H1 (cell line): ENCODE data around the gene YARS1. TPM values are rescaled to one million over a fixed set of nuclear protein-coding genes. Genes with fewer than 3 reads are reported as not detected.

Experiments
- CTCF ChIA-PET: fragments of 300-600 bp; sonication (Branson Sonifier 250); formaldehyde crosslinking; loops from one replicate; lab custom pipeline; 2021; ENCODE audit not compliant: partially characterized antibody; lab: Charles Lee
- POLR2A ChIA-PET: fragments of 300-600 bp; sonication (Branson Sonifier 250); formaldehyde crosslinking; loops from one replicate; lab custom pipeline; 2021; ENCODE audit warnings: inconsistent platforms; ENCODE audit not compliant: partially characterized antibody; lab: Charles Lee
- DNase-seq, 2 experiments: peaks; one replicate each; pipeline versions ENCODE4 v3.0.0 to v3.0.0-alpha.2; 2010 to 2022; ENCODE audit warnings: low spot score in 2 of 2, low read depth in 1 of 2, mixed read lengths in 1 of 2
- FAIRE-seq: peaks from 2 replicates; lab custom pipeline; 2011; peaks lifted over from hg19 to GRCh38; lab: Jason Lieb, UNC
- H2AFZ ChIP-seq: 2 replicates; pipeline ENCODE4 v1.8.1; 2012; ENCODE audit warnings: low read length, inconsistent platforms
- H2AK5ac ChIP-seq: 2 replicates; pipeline ENCODE4 v1.6.1; 2013; ENCODE audit warnings: low read depth, low read length
- H2BK120ac ChIP-seq: replicated peaks from 2 replicates; pipeline ENCODE3; 2013; ENCODE audit warnings: low read depth, low read length, inconsistent platforms
- H2BK12ac ChIP-seq: 2 replicates; pipeline ENCODE4 v1.6.1; 2013; ENCODE audit warnings: low read depth, low read length
- H2BK15ac ChIP-seq: 2 replicates; pipeline ENCODE4 v1.6.1; 2013; ENCODE audit warnings: low read length
- H2BK20ac ChIP-seq: 2 replicates; pipeline ENCODE4 v1.6.1; 2013; ENCODE audit warnings: low read length
- H2BK5ac ChIP-seq: 2 replicates; pipeline ENCODE4 v1.6.1; 2013; ENCODE audit warnings: low read depth, low read length
- H3K14ac ChIP-seq: 2 replicates; pipeline ENCODE4 v1.6.1; 2013; ENCODE audit warnings: inconsistent platforms; ENCODE audit not compliant: insufficient read length
- H3K18ac ChIP-seq: 2 replicates; pipeline ENCODE4 v1.6.1; 2013; ENCODE audit warnings: low read length; ENCODE audit errors: extremely low read depth
- H3K23ac ChIP-seq: 2 replicates; pipeline ENCODE4 v1.6.1; 2013; ENCODE audit warnings: inconsistent platforms; ENCODE audit not compliant: insufficient read length
- H3K23me2 ChIP-seq: 2 replicates; pipeline ENCODE4 v1.6.1; 2013; ENCODE audit warnings: low read depth, low read length
- H3K27ac ChIP-seq: 2 replicates; pipeline ENCODE4 v1.6.1; 2011; ENCODE audit warnings: low read depth, low read length, inconsistent platforms
- H3K27me3 ChIP-seq, 4 experiments: replicated peaks in 1 of 4; 1 replicate in 1 of 4; 2 replicates in 3 of 4; pipeline versions ENCODE4 v1.6.1 to v1.8.1; 2011 to 2013; ENCODE audit warnings: low read length in 3 of 4, mild to moderate bottlenecking in 3 of 4, inconsistent platforms in 2 of 4, mixed read lengths in 2 of 4, moderate library complexity in 1 of 4; ENCODE audit not compliant: control insufficient read depth in 3 of 4, insufficient read depth in 3 of 4; ENCODE audit errors: extremely low read depth in 1 of 4
- H3K36me3 ChIP-seq, 4 experiments: 2 replicates each; pipeline versions ENCODE4 v1.6.1 to v1.8.1; 2011 to 2013; ENCODE audit warnings: mild to moderate bottlenecking in 4 of 4, low read length in 3 of 4, moderate library complexity in 2 of 4, control low read depth in 1 of 4, inconsistent platforms in 1 of 4; ENCODE audit not compliant: insufficient read depth in 4 of 4, control insufficient read depth in 2 of 4
- H3K4ac ChIP-seq: replicated peaks from 2 replicates; pipeline ENCODE3; 2013; ENCODE audit warnings: low read length, low read depth, mixed read lengths, inconsistent platforms; ENCODE audit not compliant: insufficient read length
- H3K4me1 ChIP-seq, 4 experiments: replicated peaks in 1 of 4; 1 replicate in 1 of 4; 2 replicates in 3 of 4; pipeline versions ENCODE4 v1.6.1 to v1.8.1; 2011 to 2013; ENCODE audit warnings: low read length in 3 of 4, inconsistent platforms in 2 of 4, mixed read lengths in 1 of 4; ENCODE audit not compliant: insufficient read depth in 4 of 4, control insufficient read depth in 3 of 4
- H3K4me2 ChIP-seq, 2 experiments: 2 replicates each; pipeline versions ENCODE4 v1.6.1 to v1.8.1; 2011 to 2013; ENCODE audit warnings: low read depth in 2 of 2, low read length in 2 of 2, control low read depth in 1 of 2, inconsistent platforms in 1 of 2, mild to moderate bottlenecking in 1 of 2; ENCODE audit not compliant: insufficient read depth in 1 of 2
- H3K4me3 ChIP-seq, 4 experiments: fragments of 200-600, 300-600 bp in 1 of 4; sonication (generic), shearing (Covaris generic), sonication (Bioruptor Twin) in 1 of 4; 2 replicates each; pipeline versions ENCODE4 v1.5.1 to v1.8.1; 2011 to 2016; ENCODE audit warnings: low read length in 4 of 4, low read depth in 3 of 4, control low read depth in 2 of 4, inconsistent platforms in 2 of 4, mild to moderate bottlenecking in 2 of 4, mixed read lengths in 1 of 4, moderate library complexity in 1 of 4; ENCODE audit not compliant: insufficient read depth in 2 of 4; ENCODE audit errors: extremely low read depth in 1 of 4
- H3K56ac ChIP-seq: replicated peaks from 2 replicates; pipeline ENCODE3; 2013; ENCODE audit warnings: low read depth, mild to moderate bottlenecking, mixed read lengths, low read length, inconsistent platforms; ENCODE audit not compliant: insufficient read length
- H3K79me1 ChIP-seq: 2 replicates; pipeline ENCODE4 v1.6.1; 2013; ENCODE audit warnings: low read depth, low read length, control low read depth
- H3K79me2 ChIP-seq, 2 experiments: 2 replicates each; pipeline versions ENCODE4 v1.6.1 to v1.8.1; 2012 to 2013; ENCODE audit warnings: low read length in 2 of 2, mild to moderate bottlenecking in 2 of 2, inconsistent platforms in 1 of 2; ENCODE audit not compliant: insufficient read depth in 2 of 2, control insufficient read depth in 1 of 2
- H3K9ac ChIP-seq, 4 experiments: replicated peaks in 1 of 4; 1 replicate in 1 of 4; 2 replicates in 3 of 4; pipeline versions ENCODE4 v1.6.1 to v1.8.1; 2011 to 2013; ENCODE audit warnings: low read depth in 3 of 4, low read length in 3 of 4, control low read depth in 2 of 4, mild to moderate bottlenecking in 2 of 4, moderate library complexity in 2 of 4, inconsistent platforms in 1 of 4; ENCODE audit errors: extremely low read depth in 1 of 4
- H3K9me3 ChIP-seq, 2 experiments: 2 replicates each; pipeline versions ENCODE4 v1.6.1 to v1.8.1; 2012 to 2013; ENCODE audit warnings: mild to moderate bottlenecking in 2 of 2, moderate library complexity in 2 of 2, control low read depth in 1 of 2, inconsistent platforms in 1 of 2, low read depth in 1 of 2, low read length in 1 of 2, mixed read lengths in 1 of 2; ENCODE audit not compliant: insufficient read depth in 2 of 2
- H4K20me1 ChIP-seq, 2 experiments: replicated peaks in 1 of 2; 2 replicates each; pipeline versions ENCODE3 to v1.8.1; 2011 to 2013; ENCODE audit warnings: inconsistent platforms in 2 of 2, low read length in 2 of 2, mild to moderate bottlenecking in 1 of 2; ENCODE audit not compliant: insufficient read depth in 2 of 2, control insufficient read depth in 1 of 2
- H4K5ac ChIP-seq: 2 replicates; pipeline ENCODE4 v1.6.1; 2013; ENCODE audit warnings: low read length, low read depth, mixed read lengths, inconsistent platforms; ENCODE audit not compliant: insufficient read length
- H4K8ac ChIP-seq: 2 replicates; pipeline ENCODE4 v1.8.0; 2013; ENCODE audit warnings: mild to moderate bottlenecking, moderate library complexity, low read length, inconsistent platforms; ENCODE audit not compliant: insufficient read depth; ENCODE audit errors: extremely low read depth
- H4K91ac ChIP-seq: replicated peaks from 2 replicates; pipeline ENCODE3; 2013; ENCODE audit warnings: low read length, mixed read lengths, inconsistent platforms; ENCODE audit not compliant: insufficient read length
- GTF2F1 ChIP-seq: IDR thresholded peaks from 2 replicates; pipeline ENCODE4 v1.6.1; 2012; ENCODE audit warnings: low read depth, low read length, improper control_type of control experiment, borderline replicate concordance
- HDAC2 ChIP-seq, 2 experiments: fragments of 300-600 bp in 1 of 2; sonication (generic) in 1 of 2; IDR thresholded peaks; 2 replicates each; pipeline ENCODE4 v1.6.1; 2011 to 2012; ENCODE audit warnings: low read depth in 2 of 2, low read length in 2 of 2, mild to moderate bottlenecking in 2 of 2, moderate library complexity in 2 of 2, borderline replicate concordance in 1 of 2, inconsistent platforms in 1 of 2
- JUND ChIP-seq: IDR thresholded peaks from 2 replicates; pipeline ENCODE4 v1.6.1; 2011; ENCODE audit warnings: mild to moderate bottlenecking, improper control_type of control experiment, low read length
- POLR2AphosphoS5 ChIP-seq: IDR thresholded peaks from 2 replicates; pipeline ENCODE4 v1.6.1; 2011; ENCODE audit warnings: low read depth, low read length
- RAD21 ChIP-seq, 2 experiments: IDR thresholded peaks in 1 of 2; conservative IDR thresholded peaks in 1 of 2; 2 replicates each; pipeline ENCODE4 v1.6.1; 2011; ENCODE audit warnings: low read depth in 2 of 2, low read length in 2 of 2, improper control_type of control experiment in 1 of 2, inconsistent platforms in 1 of 2, mild to moderate bottlenecking in 1 of 2, moderate library complexity in 1 of 2
- RFX5 ChIP-seq: IDR thresholded peaks from 2 replicates; pipeline ENCODE4 v1.6.1; 2011; ENCODE audit warnings: low read depth, low read length, improper control_type of control experiment, borderline replicate concordance
- SIN3A ChIP-seq, 2 experiments: IDR thresholded peaks in 1 of 2; conservative IDR thresholded peaks in 1 of 2; 2 replicates each; pipeline ENCODE4 v1.6.1; 2011 to 2012; ENCODE audit warnings: low read length in 2 of 2, improper control_type of control experiment in 1 of 2, low read depth in 1 of 2, mild to moderate bottlenecking in 1 of 2
- SIX5 ChIP-seq: IDR thresholded peaks from 2 replicates; pipeline ENCODE4 v1.6.1; 2011; ENCODE audit warnings: mild to moderate bottlenecking, low read depth, low read length
- TEAD4 ChIP-seq: IDR thresholded peaks from 2 replicates; pipeline ENCODE4 v1.6.1; 2012; ENCODE audit warnings: low read depth, low read length, inconsistent platforms, mixed read lengths
- WGBS, 2 experiments: shearing (Covaris generic) in 1 of 2; methylation state at CpG; one replicate each; pipeline versions ENCODE4 v1.1.6 to v1.1.7; 2013 to 2015; ENCODE audit warnings: low lambda C conversion rate in 2 of 2, mixed read lengths in 2 of 2, inconsistent platforms in 1 of 2, low coverage in 1 of 2, missing lambda C conversion rate in 1 of 2; ENCODE audit not compliant: insufficient replicate concordance in 2 of 2, insufficient coverage in 1 of 2, insufficient read length in 1 of 2; ENCODE audit errors: extremely low coverage in 1 of 2, missing lambda C conversion rate in 1 of 2; 5-methylcytosine and 5-hydroxymethylcytosine counted together
- polyA plus RNA-seq, 7 experiments: library from polyadenylated mRNA; depleted of rRNA in 3 of 7; stranded (reverse) in 5 of 7; unstranded in 2 of 7; fragments of >200 nt in 5 of 7; fragments of 200-250 nt in 2 of 7; gene quantifications; 1 replicate in 5 of 7; 2 replicates in 1 of 7; 4 replicates in 1 of 7; pipeline versions ENCODE4 v1.2.1 to v1.2.3, GENCODE V29; 2011 to 2013; ENCODE audit warnings: missing spikeins in 2 of 7, mixed read lengths in 2 of 7
- total RNA-seq: library from RNA; stranded (reverse); fragmentation: NEBNext Ultra II Directional; extraction: Animal tissue kit (Norgen Biotek cat#: 25700); gene quantifications from 2 replicates; pipeline ENCODE4 v1.2.1, GENCODE V29; 2021

YARS1 gene
- total and polyA plus RNA-seq, 2 of the 8 experiments (the other 6 are each of a cell fraction or from before 2014, with no cell fraction given): 47.1 to 226 TPM

- H3K18ac ChIP-seq: no peak overlapping the region; the same call in 1 of the 2 replicates
- no peaks in the 10 kb centered on the region for H3K27me3 ChIP-seq
- no peak overlapping the region for H3K14ac ChIP-seq
- no peak overlapping the region for H2BK12ac ChIP-seq
- H2BK15ac ChIP-seq: no peak overlapping the region
- peak overlapping the region; percentile 16; the same call in 1 of the 2 replicates for H2BK5ac ChIP-seq
- peak in 1 of 2 experiments; percentile 52 for DNase-seq
- H2BK20ac ChIP-seq: no peak overlapping the region
- no peak overlapping the region for H3K56ac ChIP-seq
- peaks cover 5 to 16% of the 10 kb centered on the region in 2 experiments for H3K79me2 ChIP-seq
- H3K79me1 ChIP-seq: peaks cover 11% of the 10 kb centered on the region
- 95% methylated on average over 25 of the region's 30 CpGs; no CpG with 5 or more reads in 1 of the 2 experiments for WGBS, 2 experiments
- ChIA-PET POLR2A (interaction anchor here (0.8 to 12.6 kb wide), 18 partner anchors 11 to 377 kb away, joined by 3 to 295 read pairs (median 11); partner anchors contain the start of genes BSDC1, S100PBP, SYNC and YARS1), CTCF (interaction anchor here (0.6 to 12.2 kb wide), 23 partner anchors 9 to 372 kb away, joined by 3 to 329 read pairs (median 10); partner anchors contain the start of gene SYNC)
- peaks cover 7 to 22% of the 10 kb centered on the region in 2 experiments for H4K20me1 ChIP-seq
- no peak overlapping the region for H3K27ac ChIP-seq
- no peak overlapping the region for H4K8ac ChIP-seq
- no peak overlapping the region for H4K91ac ChIP-seq
- no peak overlapping the region for H3K9ac ChIP-seq
- H3K23me2 ChIP-seq: 0 out of 2 replicates have a peak, but pooled peaks cover 4% of the 10 kb centered on the region
- no peak overlapping the region for H3K4me3 ChIP-seq
- H3K4ac ChIP-seq: peak overlapping the region; percentile 10
- no peak overlapping the region for H2AFZ ChIP-seq
- H2BK120ac ChIP-seq: no peak overlapping the region
- no peak for FAIRE-seq
- H3K23ac ChIP-seq: no peak overlapping the region
- H2AK5ac ChIP-seq: no peak overlapping the region
- H3K36me3 ChIP-seq: peaks cover 12 to 60% (median 31%) of the 10 kb centered on the region in 4 experiments; a peak in 7 of 8 replicates
- no peak overlapping the region for H3K4me2 ChIP-seq
- peaks cover 4 to 32% (median 17%) of the 10 kb centered on the region in 4 experiments for H3K4me1 ChIP-seq
- H4K5ac ChIP-seq: no peak overlapping the region
- no peak for TF ChIP-seq JUND
- TF ChIP-seq HDAC2 (IDR thresholded peaks at IDR 0.05; ENCODE audit: borderline replicate concordance in 1 of 2, low read depth in 2 of 2, low read length in 2 of 2): no peak
- no peak for TF ChIP-seq SIN3A (conservative IDR thresholded peaks at IDR 0.05 in 1 of 2, IDR thresholded peaks at IDR 0.05 in 1 of 2; ENCODE audit: low read depth in 1 of 2, low read length in 2 of 2)
- TF ChIP-seq RFX5: no peak
- TF ChIP-seq GTF2F1: no peak
- no peak for TF ChIP-seq TEAD4
- TF ChIP-seq SIX5: no peak
- peak in 1 of 2 experiments; percentile 10; a peak in 1 of 4 replicates for TF ChIP-seq RAD21 (IDR thresholded peaks at IDR 0.05 in 1 of 2, conservative IDR thresholded peaks at IDR 0.05 in 1 of 2; ENCODE audit: low read depth in 2 of 2, low read length in 2 of 2)
- TF ChIP-seq POLR2AphosphoS5: peak; percentile 38; the same call in 1 of the 2 replicates
- TF ChIP-seq, all 59 proteins: peak for 2
- H3K9me3 ChIP-seq: no peaks in the 10 kb centered on the region
Measured at GRCh38 chr1:32771561-32772280, 45.4 kb downstream of the YARS1 start.
